NCI-H460 (cell line): ENCODE results near the gene RIN3. TPM values are rescaled to one million over a fixed set of nuclear protein-coding genes. Genes with fewer than 3 reads are reported as not detected.
"Not testable (repeated sequence)": the region's sequence is repeated elsewhere in the genome, so short reads cannot be mapped to it uniquely, and the experiment has no call there.

Experiments used
- DNase-seq: peaks from one replicate; pipeline ENCODE4 v3.0.0-alpha.2; 2016; ENCODE audit warnings: low read depth; ENCODE audit errors: extremely low read depth
- total RNA-seq: library from RNA; depleted of rRNA; stranded (reverse); fragments of >200 nt; shearing (Covaris generic); gene quantifications from 2 replicates; pipeline ENCODE4 v1.2.3, GENCODE V29; 2014

Gene RIN3
- total RNA-seq, 1 experiment from 2014 or later, result 2.5 TPM

- no peak for DNase-seq
These were observed 101.9 kb downstream of the RIN3 start for GRCh38 chr14:92615451-92615850.

DNA sequence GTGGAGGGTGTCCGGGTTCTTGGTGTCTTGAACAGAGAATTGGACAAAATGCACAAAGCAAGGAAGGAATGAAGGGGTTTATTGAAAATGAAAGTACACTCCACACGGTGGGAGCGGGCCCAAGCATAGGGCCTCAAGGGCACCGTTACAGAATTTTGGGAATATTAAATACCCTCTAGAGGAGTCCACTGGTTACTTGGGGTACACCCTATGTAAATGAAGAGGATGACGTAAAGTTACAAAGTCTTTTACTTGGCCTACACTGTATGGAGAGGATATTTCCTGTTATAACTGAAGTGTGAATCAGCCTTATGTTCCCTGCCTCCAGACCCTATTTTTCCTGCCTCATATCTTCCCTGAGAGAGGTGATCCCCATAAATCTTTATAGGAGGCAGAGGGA, 102.6 kb downstream of the RIN3 start:
- DNase-seq, result no peak

DNA sequence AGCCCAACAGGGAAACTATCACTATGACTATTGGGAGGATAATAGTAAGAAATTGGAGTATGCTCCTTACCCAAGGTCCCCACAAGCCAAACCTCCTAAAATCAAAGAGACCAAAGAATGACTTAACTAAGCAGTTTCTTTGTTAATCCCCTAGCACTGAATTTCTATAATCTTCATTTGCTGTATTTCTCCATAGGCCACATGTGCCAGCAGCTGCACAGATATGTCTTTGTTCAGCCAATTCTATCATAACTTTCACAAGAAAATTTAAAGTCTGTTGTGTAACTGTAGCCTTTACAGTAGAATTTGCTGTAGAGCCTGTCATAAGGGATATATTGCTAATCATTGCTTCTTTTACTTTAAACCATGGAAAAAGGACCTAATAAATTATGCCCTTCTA, 104.0 kb downstream of the RIN3 start:
- no peak for DNase-seq

GRCh38 chr14:92619671-92620456, 106.3 kb downstream of the RIN3 start:
- DNase-seq, result no peak

GRCh38 chr14:92622311-92622710, 108.7 kb downstream of the RIN3 start:
- no peak for DNase-seq

DNA sequence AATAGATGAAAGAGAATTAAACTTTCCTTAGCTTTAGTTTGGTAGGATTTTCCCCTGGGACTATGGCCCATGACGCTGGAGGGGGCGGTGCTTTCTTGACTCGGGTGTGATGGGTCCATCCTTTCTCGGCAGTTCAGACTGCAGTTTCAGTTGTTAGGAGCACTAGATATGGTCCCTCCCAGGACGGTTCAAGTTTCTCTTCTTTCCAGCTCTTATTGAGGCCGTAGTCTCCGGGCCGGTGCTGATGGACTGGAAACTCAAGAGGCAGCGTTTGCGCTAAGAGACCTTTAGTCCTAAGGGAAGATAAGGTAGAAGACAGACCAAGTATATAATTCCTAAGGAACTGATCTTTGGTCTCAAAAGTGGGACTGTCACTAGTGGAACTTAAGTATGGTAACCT, 111.2 kb downstream of the RIN3 start:
- DNase-seq, result no peak

DNA sequence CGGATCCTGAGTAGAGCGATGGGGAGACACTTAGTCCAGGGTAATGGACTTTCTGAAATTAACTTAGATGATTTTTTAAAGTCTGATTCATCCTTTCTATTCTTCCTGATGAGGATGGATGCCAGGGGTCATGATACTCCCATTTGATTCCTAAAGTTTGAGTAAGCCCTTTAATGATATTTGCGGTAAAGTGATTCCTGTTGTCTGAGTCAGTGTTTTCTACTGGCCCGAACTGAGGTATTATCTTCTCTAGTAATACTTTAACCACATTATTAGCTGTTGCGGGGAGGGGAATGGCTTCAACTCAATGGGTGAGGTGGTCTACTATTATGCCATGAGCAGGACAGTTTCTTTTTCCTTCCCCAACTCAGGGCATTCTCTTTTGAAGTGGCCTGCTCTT, 111.6 kb downstream of the RIN3 start:
- no peak for DNase-seq

DNA sequence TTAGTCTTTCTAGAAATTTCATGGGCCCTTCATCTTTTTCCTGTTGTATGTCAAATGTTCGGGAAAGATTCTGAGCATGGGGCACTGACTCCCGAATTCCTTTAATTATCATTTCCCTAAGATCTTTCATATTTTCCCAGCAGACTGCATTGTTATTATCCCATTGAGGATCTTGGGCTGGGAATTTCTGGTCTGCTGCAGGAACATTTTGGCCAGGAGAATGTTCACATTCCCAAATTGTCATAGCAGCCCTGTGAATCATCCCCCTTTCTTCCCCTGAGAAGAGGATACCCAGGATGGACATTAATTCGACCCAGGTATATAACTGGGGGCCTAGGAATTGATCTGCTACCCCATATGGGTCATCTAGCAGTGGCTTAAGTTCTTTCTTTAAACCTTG, 112.5 kb downstream of the RIN3 start:
- DNase-seq, result no peak

GRCh38 chr14:92627707-92628215, 114.2 kb downstream of the RIN3 start:
- DNase-seq, result no peak

GRCh38 chr14:92628636-92629035, 115.1 kb downstream of the RIN3 start:
- no peak for DNase-seq

DNA sequence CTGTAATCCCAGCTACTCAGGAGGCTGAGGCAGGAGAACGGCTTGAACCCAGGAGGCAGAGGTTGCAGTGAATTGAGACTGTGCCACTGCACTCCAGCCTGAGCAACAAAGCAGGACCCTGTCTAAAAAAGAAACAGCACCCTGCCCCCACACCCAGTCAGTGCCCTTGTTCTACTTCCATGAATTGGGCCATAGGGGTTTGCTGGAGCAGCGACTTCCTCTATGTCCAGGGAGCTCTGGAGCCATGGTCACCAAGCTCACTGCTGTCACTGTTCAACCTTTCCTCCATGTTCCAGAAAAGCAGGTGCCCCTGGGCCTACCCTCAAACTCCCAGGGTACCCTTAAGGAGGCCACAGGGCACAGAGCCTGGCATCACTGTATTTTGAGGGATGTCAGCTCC, 116.8 kb downstream of the RIN3 start:
- no peak for DNase-seq

DNA sequence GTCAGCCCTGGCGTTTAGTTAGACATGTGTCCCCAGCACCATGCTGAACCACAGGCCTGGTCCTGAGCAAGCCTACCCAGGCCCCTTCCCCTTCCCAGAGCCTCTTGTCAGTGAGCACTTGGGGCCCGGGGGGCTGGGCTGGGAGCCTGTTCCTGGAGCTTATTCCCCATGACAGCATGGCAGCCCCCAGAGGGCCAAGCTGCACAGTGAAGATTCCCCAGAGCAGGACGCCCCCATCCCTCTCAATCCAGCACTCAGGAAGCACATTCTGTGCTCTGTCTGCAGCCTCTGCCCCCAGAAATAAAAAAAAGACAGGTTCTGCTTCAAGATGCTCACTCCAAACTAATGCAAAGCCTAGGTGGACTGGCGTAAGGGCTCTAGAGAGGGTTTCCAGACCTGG, 117.5 kb downstream of the RIN3 start:
- no peak for DNase-seq

DNA sequence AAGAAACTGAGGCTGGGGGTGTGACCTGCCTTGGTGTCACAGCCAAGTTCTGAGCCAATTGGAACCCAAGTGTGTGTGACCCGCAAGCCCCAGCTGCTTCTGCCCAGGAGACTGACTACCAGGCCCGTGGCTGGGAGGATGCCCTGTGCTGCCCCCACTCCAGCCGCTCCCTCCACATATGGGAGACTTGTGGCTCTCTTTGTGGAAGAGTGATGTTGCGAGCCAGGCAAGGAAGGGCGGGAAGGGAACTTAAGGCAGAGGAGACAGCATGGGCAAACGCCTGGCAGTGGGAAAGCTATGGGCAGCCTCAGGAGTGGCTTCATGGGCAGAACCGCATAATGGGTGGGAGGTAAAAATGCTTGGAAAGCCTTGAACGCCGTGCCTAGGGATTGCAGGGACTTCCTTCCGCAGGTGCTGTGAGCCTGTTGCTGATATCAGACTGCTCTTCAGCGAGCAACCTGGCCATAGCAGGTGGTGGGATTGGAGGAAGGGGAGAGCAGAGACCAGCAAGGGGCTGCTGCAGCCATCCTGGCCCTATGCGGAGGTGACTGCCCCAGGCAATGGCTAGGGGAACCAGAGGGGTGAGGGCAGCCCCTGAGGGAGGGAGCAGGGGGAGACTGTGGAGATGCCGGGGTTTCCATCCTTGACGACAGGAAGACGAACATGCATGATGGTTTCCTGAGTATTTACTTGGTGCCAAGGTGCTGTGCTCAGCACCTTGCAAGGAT, 119.1 kb downstream of the RIN3 start:
- DNase-seq, result no peak

- no peak for DNase-seq
These were observed 119.7 kb downstream of the RIN3 start for GRCh38 chr14:92633274-92633616.

DNA sequence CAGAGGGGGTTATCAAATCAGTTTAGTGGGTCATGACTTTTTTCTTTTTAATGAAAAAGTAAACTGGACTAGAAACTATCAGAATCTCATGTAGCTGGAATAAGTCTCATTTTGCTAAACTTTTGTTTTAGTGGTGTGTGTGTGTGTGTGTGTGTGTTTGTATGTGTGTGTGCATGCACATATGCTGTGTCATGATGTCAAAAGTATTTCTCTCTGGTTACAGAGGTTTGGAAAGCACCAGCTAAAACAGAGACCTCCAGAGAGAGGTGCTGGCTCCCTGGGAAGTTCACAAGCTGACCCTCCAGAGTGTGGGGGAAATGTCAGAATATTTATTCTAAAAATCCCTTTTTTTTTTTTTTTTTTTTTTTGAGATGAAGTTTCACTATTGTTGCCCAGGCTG, 120.1 kb downstream of the RIN3 start:
- DNase-seq, result no peak

- DNase-seq, result no peak
These were observed 121.5 kb downstream of the RIN3 start for GRCh38 chr14:92635031-92635430.

- no peak for DNase-seq
These were observed 122.3 kb downstream of the RIN3 start for GRCh38 chr14:92635896-92636295.

- no peak for DNase-seq
These were observed 123.6 kb downstream of the RIN3 start for GRCh38 chr14:92637228-92637627.

- DNase-seq, result no peak
These were observed 124.3 kb downstream of the RIN3 start for GRCh38 chr14:92637864-92638263.

- no peak for DNase-seq
These were observed 124.7 kb downstream of the RIN3 start for GRCh38 chr14:92638266-92638665.

GRCh38 chr14:92638904-92639303, 125.3 kb downstream of the RIN3 start:
- DNase-seq, result no peak

- not testable (repeated sequence) for DNase-seq
These were observed 126.0 kb downstream of the RIN3 start for GRCh38 chr14:92639472-92640117.
